ENCODE data around the gene NLGN3.
A peak's percentile ranks its signal among the peaks of the same experiment; 100 is the strongest.

The NLGN3 gene

DNA sequence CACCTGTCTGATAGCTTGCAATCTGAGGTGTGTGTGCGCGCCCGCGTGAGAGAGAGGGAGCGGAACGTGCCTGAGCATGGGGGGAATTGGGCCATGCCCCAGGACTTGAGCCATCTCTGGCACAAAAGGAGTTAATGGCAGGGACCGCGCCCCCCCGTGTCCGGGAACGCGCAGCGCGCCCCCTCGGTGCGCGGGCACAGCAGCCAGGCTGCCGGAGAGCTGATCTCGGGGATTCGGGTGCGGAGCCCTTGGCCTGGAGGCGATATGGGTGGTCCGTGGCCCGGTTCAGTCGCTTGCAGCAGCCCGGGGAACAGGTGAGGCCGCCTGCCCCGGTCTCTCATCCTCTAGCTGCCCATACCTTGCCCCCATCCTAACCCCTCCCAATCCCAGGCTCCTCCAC is at the start of gene NLGN3:
Gene NLGN3, plus strand, starts transcription at position 191 of the 400 bp plus-strand sequence. CDS start 2,909 bp downstream, outside the sequence.
- no peak for DNase-seq

GRCh38 chrX:71095033-71095432 is 49.6 kb upstream of the NLGN3 start:
- no peak for DNase-seq

- peak; percentile 28 for DNase-seq
Measured at GRCh38 chrX:71095555-71095980, 49.1 kb upstream of the NLGN3 start, which contains the start of gene FOXO4. TSS of gene FOXO4 (plus strand) at chrX:71095851. CDS start at chrX:71096529, 678 bp downstream.

GRCh38 chrX:71095981-71096759 is 48.5 kb upstream of the NLGN3 start:
- DNase-seq = no peak

GRCh38 chrX:71096760-71097032 is 47.9 kb upstream of the NLGN3 start:
- no peak for DNase-seq

- DNase-seq = no peak
Measured at GRCh38 chrX:71098302-71098701, 46.3 kb upstream of the NLGN3 start.

DNA sequence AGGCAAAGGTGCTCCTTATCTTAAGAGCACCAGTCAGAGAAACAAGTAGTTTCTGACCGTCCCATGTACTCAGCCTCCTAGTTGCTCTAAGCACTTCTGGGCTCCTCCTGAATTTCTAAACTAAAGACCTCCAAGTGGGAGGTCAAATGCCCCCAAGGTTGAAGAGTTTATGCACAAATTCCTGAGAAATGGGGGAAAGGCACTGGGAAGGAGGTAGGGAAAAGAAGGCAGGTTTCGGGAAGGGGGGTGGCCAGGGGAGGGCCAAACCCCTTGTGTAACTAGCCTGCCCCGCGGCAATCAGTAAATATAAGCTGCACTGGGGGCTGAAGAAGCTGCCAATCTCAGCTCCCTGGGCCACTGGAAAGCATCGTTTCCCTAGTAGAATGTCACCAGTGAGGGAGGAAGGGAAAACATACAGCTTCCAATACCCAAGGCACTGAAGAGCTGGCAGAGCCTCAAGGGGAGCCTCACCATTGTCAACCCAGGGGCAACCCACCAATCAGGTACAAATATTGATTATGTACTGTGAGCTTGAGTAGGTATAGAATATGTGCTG is 45.6 kb upstream of the NLGN3 start:
- no peak for DNase-seq

- DNase-seq = no peak
Measured at GRCh38 chrX:71099736-71100135, 44.9 kb upstream of the NLGN3 start.

GRCh38 chrX:71100581-71101505 is 43.8 kb upstream of the NLGN3 start:
- DNase-seq = no peak

GRCh38 chrX:71102292-71102691 is 42.3 kb upstream of the NLGN3 start:
- DNase-seq = no peak

DNA sequence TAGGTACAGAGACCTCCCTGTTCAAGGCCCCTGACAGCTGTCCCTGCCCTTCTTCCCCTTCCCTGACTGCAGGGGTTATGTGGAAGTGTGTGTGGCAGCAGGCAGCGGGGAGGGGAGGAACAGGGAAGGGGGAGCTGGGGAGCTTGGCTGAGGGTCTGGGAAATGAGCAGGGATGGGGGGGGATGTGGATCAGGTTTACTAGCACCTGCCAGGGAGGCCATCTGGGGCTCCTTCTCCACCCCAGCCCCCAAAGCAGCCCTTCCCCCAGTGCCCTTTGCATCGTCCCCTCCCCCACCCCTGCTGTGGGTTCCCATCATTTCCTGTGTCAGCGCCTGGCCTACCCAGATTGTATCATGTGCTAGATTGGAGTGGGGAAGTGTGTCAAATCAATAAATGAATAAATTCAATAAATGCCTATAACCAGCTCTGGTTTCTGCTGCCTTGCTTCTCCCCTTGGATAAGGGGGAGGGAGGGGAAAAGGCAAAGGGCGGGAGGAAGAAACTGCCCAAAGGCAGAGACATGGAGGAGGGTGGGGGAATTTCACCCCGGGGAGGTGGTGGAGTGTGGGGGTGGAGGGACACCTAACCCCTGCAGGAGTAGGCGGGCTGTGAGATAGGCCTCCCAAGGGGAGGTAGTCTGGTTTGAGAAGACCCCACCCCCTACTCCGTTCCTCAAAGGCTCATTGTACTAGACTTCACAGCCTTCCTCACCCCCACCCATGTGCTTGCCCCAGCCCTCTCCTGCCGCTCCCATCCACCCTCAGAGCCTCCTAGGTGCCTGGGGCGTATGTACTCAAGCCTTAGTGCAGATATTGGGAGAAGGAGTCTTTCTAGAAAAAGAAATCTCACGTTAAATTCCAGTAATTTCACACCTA is 41.3 kb upstream of the NLGN3 start:
- no peak for DNase-seq

DNA sequence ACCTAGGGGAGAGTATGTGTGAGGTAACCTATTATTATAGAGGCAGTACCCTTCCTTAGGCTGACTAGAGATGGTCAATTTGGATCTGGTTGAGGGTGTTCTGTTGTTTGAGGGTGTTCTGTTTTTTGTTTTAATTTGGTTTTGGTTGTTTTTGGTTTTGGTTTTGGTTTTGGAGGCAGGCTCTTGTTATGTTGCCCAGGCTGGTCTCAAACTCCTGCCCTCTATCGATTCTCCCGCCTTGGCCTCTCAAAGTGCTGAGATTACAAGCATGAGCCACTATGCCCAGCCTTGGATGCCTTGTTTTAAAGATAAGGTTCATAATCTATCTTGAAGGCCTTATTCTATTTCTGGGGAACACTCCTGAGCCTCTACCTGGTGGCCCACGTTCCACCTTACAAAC is 39.0 kb upstream of the NLGN3 start:
- DNase-seq = no peak

- no peak for DNase-seq
Measured at GRCh38 chrX:71106427-71106826, 38.2 kb upstream of the NLGN3 start, which contains the start of gene CXorf65. TSS of gene CXorf65 (minus strand) at chrX:71106740. CDS start at chrX:71106556, 184 bp downstream.

GRCh38 chrX:71107245-71107644 is 37.4 kb upstream of the NLGN3 start:
- no peak for DNase-seq

DNA sequence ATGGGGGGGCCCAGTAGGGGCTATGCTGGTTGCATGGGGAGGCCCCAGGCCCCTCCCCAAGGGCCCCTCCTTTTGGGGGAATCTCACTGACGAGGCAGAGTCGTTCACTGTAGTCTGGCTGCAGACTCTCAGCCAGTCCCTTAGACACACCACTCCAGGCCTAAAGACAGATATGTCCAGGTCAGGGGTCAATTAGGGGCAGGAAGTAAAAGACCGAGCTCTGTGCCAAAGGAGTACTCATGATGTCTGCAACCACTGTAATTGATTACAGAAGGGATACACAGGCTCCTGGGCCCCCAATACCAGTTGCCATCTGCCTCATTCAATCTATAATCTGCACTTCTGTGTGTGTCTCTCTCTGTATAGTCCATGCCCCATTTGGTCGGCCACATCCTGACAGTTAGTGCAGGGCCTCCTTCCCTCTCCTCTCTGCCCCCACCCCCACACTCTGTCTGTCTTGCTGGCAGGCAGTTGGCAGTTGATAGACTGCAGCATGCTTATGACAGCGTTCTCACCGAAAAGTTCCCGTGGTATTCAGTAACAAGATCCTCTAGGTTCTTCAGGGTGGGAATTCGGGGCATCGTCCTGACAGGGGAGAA is 36.8 kb upstream of the NLGN3 start:
- no peak for DNase-seq

- DNase-seq = no peak
Measured at GRCh38 chrX:71109051-71109450, 35.6 kb upstream of the NLGN3 start.

- no peak for DNase-seq
Measured at GRCh38 chrX:71111141-71111843, 33.3 kb upstream of the NLGN3 start, which contains the start of gene IL2RG. TSS of gene IL2RG (minus strand) at chrX:71111577. CDS start at chrX:71111539, 38 bp downstream.

DNA sequence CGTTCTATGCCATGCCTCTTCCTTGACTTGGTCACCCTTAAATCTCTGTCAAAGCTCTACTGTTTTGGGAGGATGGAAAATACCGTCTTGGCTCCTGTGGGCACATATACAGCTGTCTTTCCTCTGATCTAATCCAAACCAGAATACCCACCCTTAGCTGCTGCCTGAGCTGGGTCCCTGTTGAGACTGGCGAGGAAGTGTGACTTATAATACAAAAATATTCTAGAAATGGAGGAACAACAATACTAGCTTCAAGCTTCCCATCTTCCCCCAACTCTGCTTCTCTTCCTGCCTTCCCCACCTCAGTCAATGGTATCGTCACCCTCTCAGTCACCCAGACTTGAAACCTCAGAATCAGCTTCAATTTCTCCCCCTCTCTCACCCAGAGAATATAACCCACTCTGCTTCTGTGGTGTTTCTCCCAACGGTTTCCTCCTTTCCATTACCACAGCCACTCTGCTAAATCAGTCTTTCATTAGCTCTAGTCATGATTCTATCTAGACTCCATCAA is 32.7 kb upstream of the NLGN3 start:
- no peak for DNase-seq

GRCh38 chrX:71117358-71117757 is 27.3 kb upstream of the NLGN3 start:
- no peak for DNase-seq

- no peak for DNase-seq
Measured at GRCh38 chrX:71118032-71118984, 26.3 kb upstream of the NLGN3 start, which contains the start of gene MED12. TSS of gene MED12 (plus strand) at chrX:71118596. CDS start at chrX:71118755, 159 bp downstream.

Data from NCI-H1417 treated with DMSO at 0.1 percent for 48 hours (cell line).